HG02840 (cell line): Measurements from ENCODE around the gene SLC9A3.
"Not testable (repeated sequence)": the region's sequence is repeated elsewhere in the genome, so short reads cannot be mapped to it uniquely, and the experiment has no call there.

ENCODE experiments used
- ATAC-seq: cut with Tn5 transposase; IDR thresholded peaks from one replicate; pipeline ENCODE4 v1.9.1; 2021; ENCODE audit warnings: mild to moderate bottlenecking, moderate library complexity, moderate number of reproducible peaks; ENCODE audit not compliant: unreplicated experiment, low FRiP score

The SLC9A3 gene

DNA sequence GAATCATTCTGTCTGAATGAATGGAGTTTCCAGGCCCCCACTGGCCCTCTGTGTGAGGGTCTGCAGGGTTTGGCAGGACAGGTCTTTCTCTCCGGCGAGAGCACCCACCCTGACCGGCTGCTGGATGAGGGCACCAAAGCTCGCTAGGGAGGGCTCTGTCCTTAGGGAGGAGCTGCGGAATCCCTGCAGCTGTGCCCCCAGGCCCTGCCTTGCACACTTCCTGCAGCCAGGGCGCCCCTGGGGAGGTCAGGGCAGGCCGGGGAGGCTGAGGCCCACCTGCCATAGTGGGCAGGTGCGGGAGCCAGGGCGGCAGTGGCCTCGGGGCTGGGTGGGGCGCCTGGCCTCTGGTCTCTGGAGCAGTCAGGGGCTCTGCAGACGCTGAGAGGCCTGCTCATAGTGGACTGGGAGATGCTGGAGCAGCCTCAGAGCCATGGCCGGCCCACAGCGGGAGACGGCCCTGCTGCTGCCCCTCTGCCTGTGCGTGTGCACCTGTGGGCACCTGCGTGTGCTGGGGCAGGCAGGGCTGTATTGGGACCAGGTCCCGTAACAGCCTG lies 45.2 kb downstream of the SLC9A3 start:
- ATAC-seq: no peak

DNA sequence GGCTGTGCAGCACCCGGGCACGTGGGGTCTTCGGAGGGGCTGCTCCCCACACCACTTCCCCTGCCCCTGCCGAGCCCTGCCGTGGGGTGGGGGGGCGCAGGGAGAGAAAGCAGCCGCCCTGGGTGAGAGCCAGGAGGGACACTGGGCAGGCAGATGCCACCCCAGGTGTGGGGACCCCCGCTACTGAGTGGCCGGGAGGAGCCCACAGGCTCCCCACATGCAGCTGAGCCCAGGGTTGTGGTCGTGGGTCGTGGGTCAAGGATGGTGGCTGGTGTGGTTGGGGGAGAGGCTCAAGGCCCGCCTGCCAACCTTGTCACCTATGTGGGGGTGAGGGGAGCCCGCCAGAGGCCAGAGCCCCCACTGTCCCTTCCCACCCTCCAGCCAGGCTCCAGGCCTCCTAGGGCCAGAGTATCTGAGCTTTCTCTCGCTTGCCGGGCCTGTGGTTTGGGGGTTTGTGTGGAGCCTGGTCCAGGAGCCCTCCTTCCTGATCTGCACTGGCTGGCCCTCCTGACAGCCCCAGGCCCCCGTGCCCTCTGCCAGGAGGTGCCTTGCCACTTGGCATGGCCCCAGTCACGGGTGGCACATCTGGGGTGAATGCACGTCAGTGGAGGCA lies 45.8 kb downstream of the SLC9A3 start:
- no peak for ATAC-seq

DNA sequence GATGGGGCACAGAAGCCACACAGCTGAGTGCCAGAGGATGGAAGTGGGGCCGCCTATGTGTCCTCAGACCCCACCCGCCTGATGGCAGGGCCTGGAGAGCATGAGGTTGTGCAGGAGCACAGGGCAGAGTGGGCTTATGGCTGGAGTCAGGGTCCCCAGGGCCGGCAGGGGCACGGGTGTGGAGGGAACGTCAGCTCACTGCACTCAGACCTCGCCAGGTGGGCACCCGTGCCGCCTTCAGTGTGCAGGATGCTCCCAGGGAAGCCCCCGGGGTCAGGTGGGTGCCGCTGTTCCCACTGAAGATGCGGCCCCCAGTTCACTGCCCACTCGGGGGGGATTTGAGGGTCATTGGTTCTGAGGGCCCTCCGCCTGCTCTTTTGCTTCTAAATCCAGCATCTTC lies 46.4 kb downstream of the SLC9A3 start:
- ATAC-seq: no peak

DNA sequence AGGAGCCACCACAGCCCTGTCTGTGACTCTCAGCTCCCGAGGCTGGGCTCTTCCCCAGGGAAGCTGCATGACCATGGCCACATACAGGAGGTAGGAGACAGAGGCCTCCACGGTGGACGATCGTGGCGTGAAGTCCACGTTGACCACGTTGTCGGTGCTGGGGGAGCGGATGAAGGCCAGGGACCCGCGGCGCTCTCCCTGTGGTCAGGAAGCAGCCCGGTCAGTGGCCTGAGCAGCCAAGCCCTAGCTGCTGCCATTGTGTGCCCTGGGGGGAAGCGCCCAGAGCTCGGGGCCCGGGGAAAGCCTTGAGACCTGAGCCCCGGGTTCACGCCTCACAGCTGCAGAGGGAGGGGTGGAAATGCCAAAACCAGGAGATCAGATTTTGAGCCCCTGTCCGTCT lies 47.0 kb downstream of the SLC9A3 start:
- ATAC-seq: no peak

DNA sequence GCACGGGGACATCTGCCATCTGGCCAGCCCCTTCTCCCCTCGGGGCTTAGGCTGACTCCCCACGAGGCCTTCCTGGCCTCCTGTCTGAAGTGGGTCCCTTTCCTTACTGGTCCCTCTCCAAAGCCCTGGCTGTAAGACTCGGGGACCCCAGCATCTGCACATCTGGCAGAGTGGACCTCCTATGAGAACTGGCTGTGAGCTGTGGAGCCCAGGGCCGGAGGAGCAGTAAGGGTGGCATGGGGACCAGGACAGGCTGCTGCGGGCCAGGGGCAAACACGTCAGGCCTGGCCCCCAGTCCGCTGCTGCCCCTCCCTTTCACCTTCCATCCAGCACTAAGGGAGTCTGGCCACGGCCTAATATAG lies 47.5 kb downstream of the SLC9A3 start:
- ATAC-seq: no peak

DNA sequence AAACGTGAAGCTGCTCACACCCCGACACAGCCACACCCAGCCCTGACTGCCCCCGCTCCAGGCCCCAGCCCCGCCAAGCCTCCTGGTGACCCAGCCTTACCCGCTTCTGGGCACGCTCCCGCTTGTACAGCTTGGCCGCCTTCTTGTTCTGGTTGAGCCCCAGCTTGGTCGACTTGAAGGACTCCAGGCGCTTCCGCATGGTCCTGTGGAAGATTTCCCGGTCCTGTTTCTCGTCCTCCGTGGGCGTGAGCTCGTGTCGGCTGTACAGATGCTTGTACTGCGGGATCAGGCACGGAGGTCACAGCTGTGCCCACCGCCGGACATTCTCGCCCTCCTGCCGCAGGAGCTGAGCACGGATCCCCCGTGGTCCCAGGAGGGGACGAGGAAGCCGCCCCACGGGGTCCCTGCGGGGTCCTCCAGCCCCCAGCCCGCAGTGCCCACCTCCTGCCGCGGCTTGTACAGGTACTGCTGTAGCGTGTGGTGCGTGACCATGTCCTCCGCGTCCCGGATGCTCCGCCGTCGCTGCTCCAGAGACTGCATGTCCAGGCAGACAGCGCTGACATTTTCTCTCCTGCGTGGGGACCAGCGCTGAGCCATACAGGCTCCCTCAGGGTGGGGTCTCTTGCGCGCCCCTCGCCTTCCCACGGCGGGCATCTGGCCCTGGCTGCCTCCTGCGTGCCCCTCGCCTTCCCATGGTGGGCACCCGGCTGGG lies 48.0 kb downstream of the SLC9A3 start:
- no peak for ATAC-seq

DNA sequence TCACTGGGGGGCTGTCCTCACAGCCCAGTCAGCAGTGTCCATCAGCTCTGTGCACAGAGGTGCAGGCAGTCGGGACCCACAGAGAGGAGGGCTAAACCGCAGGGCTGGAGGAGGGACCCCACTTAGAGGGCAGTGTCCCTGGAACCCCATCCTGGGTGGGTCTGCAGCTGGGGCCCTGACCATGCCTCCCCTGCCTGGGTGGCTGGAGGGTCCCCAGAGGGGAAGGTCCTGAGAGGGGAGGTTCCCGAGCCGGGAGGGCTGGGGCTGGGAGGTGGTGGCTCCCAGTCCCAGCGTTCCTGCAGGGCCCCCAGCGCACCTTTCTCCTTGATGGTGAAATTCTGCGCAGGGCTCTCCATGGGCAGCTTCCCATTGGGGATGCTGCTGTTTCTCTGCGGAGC lies 48.5 kb downstream of the SLC9A3 start:
- ATAC-seq: no peak

DNA sequence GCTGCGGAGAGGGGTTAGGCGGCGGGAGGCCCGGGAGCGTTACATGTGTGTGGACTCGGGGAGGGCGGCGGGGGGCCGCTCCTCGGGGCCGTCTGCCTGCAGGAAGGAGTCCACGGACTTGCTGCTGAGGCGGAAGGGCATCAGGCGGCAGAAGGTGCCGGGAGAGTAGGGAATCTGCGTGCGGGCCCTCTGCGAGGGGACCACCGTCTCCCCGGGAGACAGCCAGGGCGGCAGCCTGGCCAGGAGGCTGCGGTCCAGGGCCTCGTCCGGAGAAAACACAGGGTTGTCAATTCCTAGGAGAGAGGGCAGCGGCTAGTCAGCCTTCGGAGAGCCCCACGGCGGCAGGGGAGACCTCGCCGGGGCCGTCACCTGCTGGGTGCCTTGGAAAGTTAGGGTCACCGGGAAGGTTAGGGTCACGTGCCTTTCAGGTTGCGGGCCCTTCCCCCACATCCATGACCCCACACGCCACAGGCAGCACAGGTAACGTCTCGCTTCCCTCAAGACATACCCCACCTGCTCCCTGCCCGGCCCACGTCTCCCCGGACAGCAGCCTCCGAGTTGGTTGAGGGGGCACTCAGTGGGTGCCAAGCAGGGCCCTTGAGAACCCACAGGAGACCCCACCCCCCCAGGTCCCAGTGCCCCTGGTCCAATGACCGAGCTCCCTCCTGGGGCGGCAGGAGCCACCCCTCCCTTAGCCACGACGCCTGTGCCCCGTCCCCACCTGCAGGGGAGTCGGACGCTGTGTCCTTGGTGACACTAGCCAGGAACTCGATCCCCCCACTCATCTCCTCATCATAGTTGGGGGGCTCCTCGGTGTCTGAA lies 49.2 kb downstream of the SLC9A3 start:
- ATAC-seq: no peak

DNA sequence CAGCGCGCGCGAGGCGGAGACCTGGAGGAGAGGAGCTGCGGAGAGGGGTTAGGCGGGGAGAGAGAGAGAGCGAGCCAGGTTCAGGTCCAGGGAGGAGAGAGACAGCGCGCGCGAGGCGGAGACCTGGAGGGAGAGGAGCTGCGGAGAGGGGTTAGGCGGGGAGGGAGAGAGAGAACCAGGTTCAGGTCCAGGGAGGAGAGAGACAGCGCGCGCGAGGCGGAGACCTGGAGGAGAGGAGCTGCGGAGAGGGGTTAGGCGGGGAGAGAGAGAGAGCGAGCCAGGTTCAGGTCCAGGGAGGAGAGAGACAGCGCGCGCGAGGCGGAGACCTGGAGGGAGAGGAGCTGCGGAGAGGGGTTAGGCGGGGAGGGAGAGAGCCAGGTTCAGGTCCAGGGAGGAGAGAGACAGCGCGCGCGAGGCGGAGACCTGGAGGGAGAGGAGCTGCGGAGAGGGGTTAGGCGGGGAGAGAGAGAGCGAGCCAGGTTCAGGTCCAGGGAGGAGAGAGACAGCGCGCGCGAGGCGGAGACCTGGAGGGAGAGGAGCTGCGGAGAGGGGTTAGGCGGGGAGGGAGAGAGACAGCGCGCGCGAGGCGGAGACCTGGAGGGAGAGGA lies 49.9 kb downstream of the SLC9A3 start:
- ATAC-seq: not testable (repeated sequence)

DNA sequence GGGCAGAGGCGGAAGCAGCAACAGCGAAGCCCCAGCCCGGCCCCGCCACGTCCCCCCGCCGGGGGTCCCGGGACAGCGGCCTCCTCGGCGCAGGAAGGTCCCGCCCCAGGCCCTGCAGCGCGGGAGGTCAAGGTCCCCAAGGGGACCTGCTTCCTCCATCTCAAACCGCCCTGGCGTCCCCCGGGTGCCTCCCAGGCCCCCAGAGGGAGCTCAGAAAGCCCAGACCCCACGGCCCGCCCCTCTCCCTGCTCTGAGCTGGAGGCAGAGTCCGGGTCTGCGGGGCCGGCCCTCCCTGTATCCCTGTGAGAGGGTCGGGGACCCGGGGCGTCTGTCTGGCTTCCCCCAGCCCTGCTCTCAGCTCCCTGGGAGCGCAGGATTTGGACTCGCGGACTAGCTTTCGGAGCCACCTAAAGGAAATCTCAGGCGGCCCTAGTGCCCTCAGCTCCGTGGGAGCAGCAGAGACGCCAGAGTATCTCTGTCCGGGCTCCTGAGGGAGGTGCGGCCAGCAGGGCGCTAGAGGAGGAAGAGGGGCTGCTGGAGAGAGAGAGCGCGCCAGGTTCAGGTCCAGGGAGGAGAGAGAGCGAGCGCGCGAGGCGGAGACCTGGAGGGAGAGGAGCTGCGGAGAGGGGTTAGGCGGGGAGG lies 50.6 kb downstream of the SLC9A3 start:
- ATAC-seq: peak; percentile 25

DNA sequence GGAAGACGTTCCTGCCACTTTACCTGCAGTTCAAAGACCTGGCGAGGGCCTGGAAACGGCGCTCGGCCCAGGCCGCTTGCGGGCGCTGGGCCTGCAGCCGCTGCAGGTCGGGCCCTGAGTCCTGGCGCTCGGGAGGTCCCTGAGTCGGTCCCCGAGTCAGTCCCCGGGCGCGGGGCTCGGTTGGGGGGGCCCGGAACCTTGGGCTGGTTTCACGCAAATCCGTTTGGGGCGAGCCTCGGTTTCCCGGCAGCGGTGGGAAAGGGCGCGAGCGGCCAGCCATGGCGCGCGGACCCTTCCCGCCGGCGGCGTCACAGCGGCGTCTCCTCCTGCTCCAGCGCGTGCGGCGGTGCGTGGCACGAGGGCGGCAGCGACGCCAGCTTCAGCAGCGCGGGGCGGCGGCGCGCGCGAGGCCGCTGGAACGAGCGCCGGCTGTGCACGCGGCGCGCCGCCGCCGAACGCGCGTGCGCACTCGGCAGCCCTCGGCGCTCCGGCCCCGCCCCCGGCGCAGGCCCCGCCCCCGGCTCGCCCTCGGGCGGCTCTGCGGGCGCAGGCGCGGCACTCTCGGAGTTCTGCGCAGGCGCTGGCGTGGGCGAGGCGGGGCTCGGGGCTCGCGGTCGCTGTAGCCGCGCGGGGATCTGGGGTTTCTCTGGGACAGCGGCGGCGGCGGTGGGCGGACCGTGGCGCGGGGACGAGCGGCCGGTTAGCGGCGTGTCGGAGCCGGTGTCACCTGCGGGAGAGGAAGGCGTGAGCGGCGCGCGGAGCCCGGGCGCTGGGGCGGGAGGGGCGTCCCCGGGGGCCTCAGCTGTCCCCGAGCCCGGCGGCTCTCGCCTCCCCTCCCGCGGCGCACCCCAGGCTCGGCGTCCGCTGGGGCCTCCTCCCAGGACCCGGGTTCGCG lies 51.3 kb downstream of the SLC9A3 start:
- peak; percentile 68 for ATAC-seq

DNA sequence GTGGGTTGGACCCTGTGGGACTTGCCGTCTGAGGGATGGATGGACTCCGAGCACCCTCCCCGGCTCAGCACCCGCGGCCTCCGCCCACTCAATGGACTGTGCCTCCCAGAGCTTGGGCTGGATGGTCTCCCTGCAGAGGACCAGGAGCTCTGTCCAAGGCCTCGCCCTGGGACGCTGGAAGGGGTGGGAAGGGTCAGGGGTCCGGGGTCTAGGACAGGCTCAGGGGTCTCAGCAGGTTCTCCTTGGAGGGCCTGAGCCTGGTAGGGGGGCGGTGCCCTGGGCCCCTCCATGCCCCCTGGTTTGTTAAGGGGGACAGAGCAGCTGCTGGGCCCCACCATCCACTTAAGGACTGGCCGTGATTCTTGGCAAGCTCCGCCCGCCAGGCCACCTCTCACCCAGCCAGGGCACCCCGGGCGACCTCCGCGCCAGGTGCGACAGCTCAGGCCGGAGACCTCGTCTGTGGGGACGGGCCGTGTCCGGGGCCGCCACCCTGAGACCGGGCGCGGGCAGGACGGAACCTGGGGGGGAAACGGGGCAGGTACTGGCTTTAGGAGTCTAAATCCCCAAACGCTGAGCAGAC lies 52.1 kb downstream of the SLC9A3 start:
- ATAC-seq: peak; percentile 7

DNA sequence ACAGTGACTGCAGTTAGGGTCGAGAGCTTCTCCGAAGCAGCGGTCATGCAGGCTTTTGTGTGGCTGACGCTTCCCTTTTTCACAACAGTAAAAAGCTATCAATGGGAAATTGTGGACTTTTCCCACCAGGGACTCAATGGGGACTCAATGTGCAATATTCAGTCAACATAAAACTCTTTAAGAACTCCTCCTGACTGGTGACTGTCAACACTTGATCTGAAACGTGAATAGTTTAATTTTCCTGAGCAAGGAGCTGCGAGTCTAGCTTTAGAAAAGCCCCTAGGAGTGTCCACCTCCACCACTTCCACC lies 52.5 kb downstream of the SLC9A3 start:
- ATAC-seq: no peak

DNA sequence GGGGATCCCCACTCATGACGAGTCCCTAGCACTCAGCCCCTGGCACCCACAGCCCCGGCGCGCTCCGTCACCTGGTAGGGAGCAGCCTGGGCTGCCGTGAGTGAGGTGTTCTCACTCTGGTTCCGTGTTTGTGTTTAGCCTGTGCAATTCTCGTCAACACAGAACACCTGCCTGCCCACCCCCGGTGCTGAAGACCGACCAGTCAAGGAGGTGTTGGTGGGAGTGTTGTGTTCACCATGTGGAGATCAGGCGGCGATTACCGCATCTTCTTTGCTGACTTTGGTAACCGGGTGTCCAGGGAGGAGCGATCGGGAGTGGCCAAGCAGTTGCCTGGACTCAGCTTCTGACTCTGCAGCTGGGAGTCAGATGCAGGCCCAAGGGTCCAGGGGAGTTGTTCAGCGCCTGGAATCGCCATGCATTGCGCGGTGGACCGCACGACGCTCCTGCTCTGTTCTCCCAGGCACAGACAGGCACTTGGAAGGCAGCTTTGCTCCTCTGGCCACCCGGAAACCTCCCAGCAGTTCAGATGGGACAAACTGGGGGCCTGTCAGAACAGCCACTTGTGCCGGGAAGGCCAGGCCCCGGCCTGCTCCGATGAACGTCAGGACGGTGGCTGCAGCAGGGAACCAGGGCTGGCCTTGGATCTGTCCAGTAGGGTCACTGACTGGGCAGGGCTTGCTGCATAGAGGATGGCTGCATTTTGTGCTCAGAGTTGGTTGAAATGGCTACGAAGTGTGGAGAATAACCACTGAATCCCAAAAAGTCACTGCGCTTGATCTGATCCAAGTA lies 53.1 kb downstream of the SLC9A3 start:
- no peak for ATAC-seq

DNA sequence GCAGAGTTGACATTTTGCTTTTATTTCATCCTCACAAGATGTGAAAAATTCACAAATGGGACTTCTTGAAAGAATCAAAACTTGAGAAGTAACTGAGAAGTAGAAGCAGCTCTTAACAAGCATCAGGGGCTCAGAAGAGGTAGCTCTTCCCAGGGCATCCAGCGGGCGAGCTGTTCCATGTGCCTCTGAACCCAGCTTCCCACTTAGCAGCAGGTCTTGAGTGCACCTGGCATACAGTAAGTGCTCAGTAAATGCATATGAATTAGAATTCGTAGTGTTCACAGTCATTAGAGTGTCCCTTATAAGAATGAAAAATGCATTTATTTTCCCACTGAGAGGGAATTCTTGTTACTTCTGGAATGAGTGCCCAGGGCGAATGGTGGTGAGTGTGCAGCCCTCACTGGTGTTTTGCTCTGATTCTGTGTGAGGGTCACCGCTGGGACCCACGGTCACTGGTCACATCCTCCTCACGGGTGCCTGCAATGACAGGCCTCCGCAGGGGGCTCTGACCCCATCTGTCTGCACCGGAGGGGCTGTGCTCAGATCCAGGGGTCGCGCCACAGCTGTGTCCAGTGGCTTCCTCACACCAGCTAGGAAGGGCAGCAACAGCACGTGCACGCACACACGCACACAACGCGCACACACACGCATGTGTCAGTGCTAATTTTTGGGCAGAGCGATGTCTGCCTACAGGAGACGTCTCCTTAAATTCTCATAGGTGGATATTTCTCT lies 54.3 kb downstream of the SLC9A3 start:
- ATAC-seq: no peak

DNA sequence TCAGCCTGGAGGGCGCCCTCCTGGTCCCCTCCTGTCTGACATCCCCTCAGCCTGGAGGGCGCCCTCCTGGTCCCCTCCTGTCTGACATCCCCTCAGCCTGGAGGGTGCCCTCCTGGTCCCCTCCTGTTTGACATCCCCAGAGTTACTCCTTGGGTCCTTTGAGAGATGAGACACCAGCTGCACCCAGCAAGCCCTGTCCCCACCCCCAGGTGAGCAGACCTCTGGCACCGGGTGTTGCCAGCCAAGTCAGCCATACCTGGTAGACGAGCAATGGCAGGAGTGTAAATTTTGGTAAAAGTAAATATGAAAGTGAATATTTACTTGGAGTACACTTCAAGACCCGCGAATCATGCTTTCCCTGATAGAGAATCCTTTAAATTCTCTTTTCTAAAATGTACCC lies 55.8 kb downstream of the SLC9A3 start:
- no peak for ATAC-seq

DNA sequence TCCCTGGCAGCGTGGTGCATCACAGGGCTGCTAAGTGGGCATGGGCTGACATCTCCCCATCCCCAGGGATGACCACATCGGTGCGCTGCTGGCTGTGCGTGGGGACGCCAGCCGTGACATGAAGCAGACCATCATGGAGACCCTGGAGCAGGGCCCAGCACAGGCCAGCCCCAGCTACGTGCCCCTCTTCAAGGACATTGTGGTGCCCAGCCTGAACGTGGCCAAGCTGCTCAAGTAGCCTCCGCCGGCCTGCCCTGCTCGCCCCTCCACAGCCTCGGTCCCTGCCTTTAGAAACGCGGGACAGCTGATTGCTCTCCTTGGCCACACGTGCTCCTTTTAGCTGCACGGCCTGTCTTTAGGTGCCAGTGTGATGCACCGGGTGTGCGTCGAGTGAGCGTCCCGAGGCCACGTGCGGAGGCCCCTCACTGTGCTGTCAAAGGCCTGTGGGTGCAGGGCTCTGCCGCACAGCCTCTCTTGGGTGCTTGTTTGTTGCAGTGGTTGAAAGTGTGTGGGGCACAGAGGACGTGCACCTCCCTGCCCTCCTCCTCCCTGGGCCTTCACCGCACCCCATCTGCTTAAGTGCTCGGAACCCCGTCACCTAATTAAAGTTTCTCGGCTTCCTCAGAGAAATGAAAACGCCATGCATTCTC lies 57.5 kb downstream of the SLC9A3 start:
- ATAC-seq: no peak
